ENCODE measurements around the gene BANF2. TPM values are rescaled to one million over a fixed set of nuclear protein-coding genes. Genes with fewer than 3 reads are reported as not detected.
A peak's percentile ranks its signal among the peaks of the same experiment; 100 is the strongest.

Gene BANF2
- total and polyA plus RNA-seq, 2 of the 13 experiments (the other 11 are each of a cell fraction or from before 2014, with no cell fraction given): 0.35 TPM; not detected in 1

- TF ChIP-seq ZNF687 (CRISPR knock-in tag; IDR thresholded peaks at IDR 0.05): no peak
- TF ChIP-seq POLR2A (IDR thresholded peaks at IDR 0.05; ENCODE audit: insufficient read depth in 1 of 2, low read depth in 2 of 2, low read length in 2 of 2): peak in 1 of 2 experiments; percentile 35; a peak in 2 of 4 replicates
- no peak for TF ChIP-seq RXRB (CRISPR knock-in tag; IDR thresholded peaks at IDR 0.05; ENCODE audit: borderline replicate concordance)
- no peak for TF ChIP-seq ZNF557 (CRISPR knock-in tag; IDR thresholded peaks at IDR 0.05)
- no peak for TF ChIP-seq ZNF136 (CRISPR knock-in tag; IDR thresholded peaks at IDR 0.05; ENCODE audit: low read depth)
- no peak for TF ChIP-seq ZSCAN25 (CRISPR knock-in tag; IDR thresholded peaks at IDR 0.05)
- TF ChIP-seq FOXK1 (CRISPR knock-in tag; IDR thresholded peaks at IDR 0.05; ENCODE audit: borderline replicate concordance, low read depth): no peak
- TF ChIP-seq FOXP4 (CRISPR knock-in tag; IDR thresholded peaks at IDR 0.05): no peak
- peak; percentile 71; the same call in 1 of the 2 replicates for TF ChIP-seq ZNF142 (CRISPR knock-in tag; IDR thresholded peaks at IDR 0.05)
- TF ChIP-seq TRIM22 (IDR thresholded peaks at IDR 0.05): no peak
- 0 out of 2 replicates have a peak, but pooled peaks have one; percentile 35 for TF ChIP-seq ZNF747 (CRISPR knock-in tag; IDR thresholded peaks at IDR 0.05; ENCODE audit: borderline replicate concordance)
- no peak for TF ChIP-seq SMAD3 (CRISPR knock-in tag; IDR thresholded peaks at IDR 0.05)
- no peak for TF ChIP-seq ZNF704 (CRISPR knock-in tag; IDR thresholded peaks at IDR 0.05; ENCODE audit: borderline replicate concordance)
- TF ChIP-seq ELF3 (CRISPR knock-in tag; IDR thresholded peaks at IDR 0.05): no peak
Measured at GRCh38 chr20:17676378-17676759, 23.4 kb upstream of the BANF2 start (continued).

Measured in HepG2 (cell line).